Measurements from ENCODE around the gene ITGA11.

GRCh38 chr15:68348081-68348480, 83.9 kb downstream of the ITGA11 start:
- TF ChIP-seq CTCF (conservative IDR thresholded peaks at IDR 0.05 in 1 of 2, IDR thresholded peaks at IDR 0.05 in 1 of 2; ENCODE audit: low read depth in 1 of 2, low read length in 2 of 2) (no peak), EZH2 (IDR thresholded peaks at IDR 0.05; ENCODE audit: low read length, missing control alignments) (no peak)

Data from fibroblast of lung (primary cell).